Measurements from ENCODE around the gene RXRG. TPM values are rescaled to one million over a fixed set of nuclear protein-coding genes. Genes with fewer than 3 reads are reported as not detected.

Gene RXRG
- total and polyA plus RNA-seq, 2 donors (not counting 1 experiment from before 2014, with no cell fraction given), result not detected

GRCh38 chr1:165376811-165377311, 68.1 kb downstream of the RXRG start:
- Histone ChIP-seq H3K27ac (ENCODE audit: low read length in 2 of 2) (no peak overlapping the region), H4K20me1 (ENCODE audit: control insufficient read depth, insufficient read depth, low read length, poor library complexity, severe bottlenecking) (no peaks in the 10 kb centered on the region), H3K9ac (ENCODE audit: low read length) (peak overlapping the region; percentile 29), H3K36me3 (replicated peaks in 1 of 2; ENCODE audit: control extremely low read depth in 1 of 2, control insufficient read depth in 1 of 2, extremely low read depth in 1 of 2, insufficient read depth in 2 of 2, low read length in 1 of 2) (no peaks in the 10 kb centered on the region), H3K79me2 (ENCODE audit: control insufficient read depth, insufficient read depth, low read length) (no peaks in the 10 kb centered on the region), H2AFZ (ENCODE audit: insufficient read depth, low read depth, low read length, poor library complexity, severe bottlenecking) (peak overlapping the region; percentile 44), H3K4me3 (ENCODE audit: control extremely low read depth in 1 of 5, extremely low read depth in 1 of 5, insufficient read depth in 1 of 5, low read depth in 2 of 5, low read length in 4 of 5) (peak overlapping the region in 2 of 5 experiments; percentile 21 to 40), H3K4me1 (ENCODE audit: control insufficient read depth in 2 of 2, insufficient read depth in 2 of 2, low read length in 2 of 2) (peaks cover 15 to 26% of the 10 kb centered on the region in 2 donors), H3K27me3 (replicated peaks in 1 of 4; ENCODE audit: control extremely low read depth in 1 of 4, control insufficient read depth in 3 of 4, insufficient read depth in 4 of 4, low read length in 3 of 4) (peaks cover 0 to 44% (median 41%) of the 10 kb centered on the region in 4 experiments), H3K4me2 (replicated peaks; ENCODE audit: low read depth, low read length, poor library complexity, severe bottlenecking) (peak overlapping the region; percentile 67), H3K9me3 (ENCODE audit: control extremely low read depth in 1 of 3, control insufficient read depth in 2 of 3, insufficient read depth in 1 of 3, low read length in 2 of 3) (peaks cover 0 to 13% (median 0%) of the 10 kb centered on the region in 3 donors)
- intact Hi-C loops (cut with micrococcal nuclease), result no loop called here
- WGBS (ENCODE audit: insufficient coverage), result 21% methylated on average over 11 of the region's 12 CpGs
- no peak overlapping the region for H3K27ac Mint-ChIP-seq
- ATAC-seq (ENCODE audit: low read depth), result no peak
- TF ChIP-seq EZH2 (IDR thresholded peaks at IDR 0.05; ENCODE audit: borderline replicate concordance, insufficient read depth, low read depth, low read length, poor library complexity, severe bottlenecking) (no peak), CTCF (IDR thresholded peaks at IDR 0.05) (no peak)
- H3K4me1 Mint-ChIP-seq, result peaks cover 18% of the 10 kb centered on the region
- peak overlapping the region; percentile 61 for H3K4me3 Mint-ChIP-seq
- ChIA-PET POLR2A (no interaction called here), CTCF (interaction anchor here (3.5 kb wide), 1 partner anchor 9 kb away, joined by 20 read pairs; no protein-coding TSS in a partner anchor)
- H3K27me3 Mint-ChIP-seq, result peaks cover 69% of the 10 kb centered on the region
- DNase-seq, result no peak
- no peaks in the 10 kb centered on the region for H3K9me3 Mint-ChIP-seq (ENCODE audit: insufficient read depth)

GRCh38 chr1:165376041-165376810, 68.7 kb downstream of the RXRG start:
- Histone ChIP-seq H3K9ac (ENCODE audit: low read length) (peak overlapping the region; percentile 29), H3K9me3 (ENCODE audit: control extremely low read depth in 1 of 3, control insufficient read depth in 2 of 3, insufficient read depth in 1 of 3, low read length in 2 of 3) (peaks cover 0 to 13% (median 0%) of the 10 kb centered on the region in 3 donors), H3K27me3 (replicated peaks in 1 of 4; ENCODE audit: control extremely low read depth in 1 of 4, control insufficient read depth in 3 of 4, insufficient read depth in 4 of 4, low read length in 3 of 4) (peaks cover 0 to 43% (median 36%) of the 10 kb centered on the region in 4 experiments), H3K27ac (ENCODE audit: low read length in 2 of 2) (no peak overlapping the region), H2AFZ (ENCODE audit: insufficient read depth, low read depth, low read length, poor library complexity, severe bottlenecking) (peak overlapping the region; percentile 44), H4K20me1 (ENCODE audit: control insufficient read depth, insufficient read depth, low read length, poor library complexity, severe bottlenecking) (no peaks in the 10 kb centered on the region), H3K4me3 (ENCODE audit: control extremely low read depth in 1 of 5, extremely low read depth in 1 of 5, insufficient read depth in 1 of 5, low read depth in 2 of 5, low read length in 4 of 5) (peak overlapping the region in 2 of 5 experiments; percentile 21 to 40), H3K4me1 (ENCODE audit: control insufficient read depth in 2 of 2, insufficient read depth in 2 of 2, low read length in 2 of 2) (peaks cover 15 to 31% of the 10 kb centered on the region in 2 donors), H3K4me2 (replicated peaks; ENCODE audit: low read depth, low read length, poor library complexity, severe bottlenecking) (peak overlapping the region; percentile 67), H3K36me3 (replicated peaks in 1 of 2; ENCODE audit: control extremely low read depth in 1 of 2, control insufficient read depth in 1 of 2, extremely low read depth in 1 of 2, insufficient read depth in 2 of 2, low read length in 1 of 2) (no peaks in the 10 kb centered on the region), H3K79me2 (ENCODE audit: control insufficient read depth, insufficient read depth, low read length) (no peaks in the 10 kb centered on the region)
- Mint-ChIP-seq H3K27me3 (peaks cover 70% of the 10 kb centered on the region), H3K9me3 (ENCODE audit: insufficient read depth) (no peaks in the 10 kb centered on the region), H3K4me1 (peaks cover 20% of the 10 kb centered on the region), H3K4me3 (peak overlapping the region; percentile 61), H3K27ac (no peak overlapping the region)
- WGBS (ENCODE audit: insufficient coverage), result 4% methylated on average over 42 of the region's 46 CpGs
- TF ChIP-seq CTCF (IDR thresholded peaks at IDR 0.05) (no peak), EZH2 (IDR thresholded peaks at IDR 0.05; ENCODE audit: borderline replicate concordance, insufficient read depth, low read depth, low read length, poor library complexity, severe bottlenecking) (peak; percentile 67)
- ChIA-PET CTCF (interaction anchor here (0.8 to 3.5 kb wide), 3 partner anchors 9 to 223 kb away, joined by 3 to 20 read pairs (median 3); no protein-coding TSS in a partner anchor), POLR2A (no interaction called here)
- intact Hi-C loops (cut with micrococcal nuclease), result no loop called here
- DNase-seq (no peak), ATAC-seq (ENCODE audit: low read depth) (peak; percentile 10)

All from B cell (primary cell).